ENCODE measurements around the gene KCNIP1. TPM values are rescaled to one million over a fixed set of nuclear protein-coding genes. Genes with fewer than 3 reads are reported as not detected.
A peak's percentile ranks its signal among the peaks of the same experiment; 100 is the strongest.

The KCNIP1 gene
- total RNA-seq, 4 donors from 2014 or later, result not detected

DNA sequence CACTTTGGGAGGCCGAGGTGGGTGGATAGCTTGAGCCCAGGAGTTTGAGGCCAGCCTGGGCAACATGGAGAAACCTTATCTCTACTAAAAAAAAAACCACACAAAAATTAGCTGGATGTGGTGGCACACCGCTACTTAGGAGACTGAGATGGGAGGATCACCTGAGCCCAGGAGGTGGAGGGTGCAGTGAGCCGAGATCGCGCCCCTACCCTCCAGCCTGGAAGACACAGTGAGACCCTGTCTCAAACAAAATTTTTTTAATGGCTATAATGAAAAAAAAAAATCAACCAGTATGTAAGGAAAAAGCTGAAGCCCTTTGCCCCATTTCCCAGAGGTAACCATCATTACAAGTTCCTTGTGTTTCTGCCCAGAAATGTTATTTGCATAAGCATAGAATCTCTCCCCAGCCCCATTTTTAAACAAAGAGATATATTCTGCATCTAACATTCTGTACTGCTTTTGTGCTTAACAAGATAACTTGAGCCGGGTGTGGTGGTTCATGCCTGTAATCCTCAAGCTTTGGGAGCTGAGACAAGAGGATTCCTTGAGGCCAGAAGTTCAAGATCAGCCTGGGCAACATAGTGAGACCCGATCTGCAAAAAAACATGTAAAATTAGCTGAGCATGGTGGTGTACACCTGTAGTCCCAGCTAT is 35.1 kb upstream of the KCNIP1 start:
- 92 to 95% methylated on average over 7 of the region's 7 CpGs for WGBS, 2 donors
- TF ChIP-seq, protein P1, sequence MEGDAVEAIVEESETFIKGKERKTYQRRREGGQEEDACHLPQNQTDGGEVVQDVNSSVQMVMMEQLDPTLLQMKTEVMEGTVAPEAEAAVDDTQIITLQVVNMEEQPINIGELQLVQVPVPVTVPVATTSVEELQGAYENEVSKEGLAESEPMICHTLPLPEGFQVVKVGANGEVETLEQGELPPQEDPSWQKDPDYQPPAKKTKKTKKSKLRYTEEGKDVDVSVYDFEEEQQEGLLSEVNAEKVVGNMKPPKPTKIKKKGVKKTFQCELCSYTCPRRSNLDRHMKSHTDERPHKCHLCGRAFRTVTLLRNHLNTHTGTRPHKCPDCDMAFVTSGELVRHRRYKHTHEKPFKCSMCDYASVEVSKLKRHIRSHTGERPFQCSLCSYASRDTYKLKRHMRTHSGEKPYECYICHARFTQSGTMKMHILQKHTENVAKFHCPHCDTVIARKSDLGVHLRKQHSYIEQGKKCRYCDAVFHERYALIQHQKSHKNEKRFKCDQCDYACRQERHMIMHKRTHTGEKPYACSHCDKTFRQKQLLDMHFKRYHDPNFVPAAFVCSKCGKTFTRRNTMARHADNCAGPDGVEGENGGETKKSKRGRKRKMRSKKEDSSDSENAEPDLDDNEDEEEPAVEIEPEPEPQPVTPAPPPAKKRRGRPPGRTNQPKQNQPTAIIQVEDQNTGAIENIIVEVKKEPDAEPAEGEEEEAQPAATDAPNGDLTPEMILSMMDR (IDR thresholded peaks at IDR 0.05), result no peak
- no peak for TF ChIP-seq POLR2A (IDR thresholded peaks at IDR 0.05)
- DNase-seq (ENCODE audit: low spot score in 2 of 2), result peak in 1 of 2 donors; percentile 64
- intact Hi-C loops (cut with DNase I; ENCODE audit: low total_unique reads), result no loop called here
- no peak overlapping the region for H3K4me3 ChIP-seq (ENCODE audit: low read depth, poor library complexity, severe bottlenecking)

DNA sequence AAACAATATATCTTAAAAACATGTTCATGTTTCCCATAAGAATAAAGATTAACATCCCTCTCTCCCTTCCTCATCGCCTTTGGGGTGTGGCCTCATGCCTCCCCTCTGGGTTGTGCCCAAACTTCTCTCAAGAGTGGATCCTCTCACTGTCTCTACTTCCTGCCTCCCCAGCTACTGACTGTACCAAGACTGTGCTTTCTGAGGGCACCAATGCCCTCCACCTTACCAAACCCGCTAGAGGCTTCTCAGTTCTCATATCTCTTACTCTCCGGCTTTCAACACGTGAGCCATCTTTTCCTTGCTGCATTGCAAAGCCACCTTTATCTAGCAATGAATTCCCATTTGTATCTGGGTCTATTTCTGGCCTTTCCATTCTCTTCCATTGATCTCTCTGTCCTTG is 34.4 kb upstream of the KCNIP1 start:
- DNase-seq (ENCODE audit: low spot score in 2 of 2), result peak in 1 of 2 donors; percentile 46
- 79 to 81% methylated on average over 4 of the region's 4 CpGs for WGBS, 2 donors
- TF ChIP-seq POLR2A (IDR thresholded peaks at IDR 0.05), result no peak
- TF ChIP-seq, protein P1 (IDR thresholded peaks at IDR 0.05), result no peak
- intact Hi-C loops (cut with DNase I; ENCODE audit: low total_unique reads), result no loop called here
- no peak overlapping the region for H3K4me3 ChIP-seq (ENCODE audit: low read depth, poor library complexity, severe bottlenecking)

DNA sequence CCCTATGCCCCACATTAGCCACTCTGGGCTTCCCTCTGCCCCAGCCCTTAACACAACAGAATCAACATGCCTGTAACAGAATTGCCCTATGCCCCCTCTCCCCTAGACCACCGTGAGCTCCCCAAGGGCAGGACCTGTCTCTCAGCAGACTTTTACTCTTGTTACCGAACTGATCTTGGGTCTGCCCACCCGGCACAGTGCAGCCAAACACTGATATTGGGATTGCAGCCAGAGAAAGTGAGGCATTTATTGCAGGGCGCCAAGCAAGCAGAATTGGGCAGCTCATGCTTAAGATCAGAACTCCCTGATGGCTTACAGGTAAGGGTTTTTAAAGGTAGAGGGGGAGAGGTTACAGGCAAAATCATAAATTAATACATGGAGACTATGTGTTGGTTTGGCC is 33.5 kb upstream of the KCNIP1 start:
- no peak overlapping the region for H3K4me3 ChIP-seq (ENCODE audit: low read depth, poor library complexity, severe bottlenecking)
- WGBS, 2 donors, result 80 to 90% methylated on average over 4 of the region's 4 CpGs
- peak in 1 of 2 donors; percentile 40 for DNase-seq (ENCODE audit: low spot score in 2 of 2)
- intact Hi-C loops (cut with DNase I; ENCODE audit: low total_unique reads), result no loop called here
- TF ChIP-seq, protein P1 (IDR thresholded peaks at IDR 0.05), result no peak
- TF ChIP-seq POLR2A (IDR thresholded peaks at IDR 0.05), result no peak

DNA sequence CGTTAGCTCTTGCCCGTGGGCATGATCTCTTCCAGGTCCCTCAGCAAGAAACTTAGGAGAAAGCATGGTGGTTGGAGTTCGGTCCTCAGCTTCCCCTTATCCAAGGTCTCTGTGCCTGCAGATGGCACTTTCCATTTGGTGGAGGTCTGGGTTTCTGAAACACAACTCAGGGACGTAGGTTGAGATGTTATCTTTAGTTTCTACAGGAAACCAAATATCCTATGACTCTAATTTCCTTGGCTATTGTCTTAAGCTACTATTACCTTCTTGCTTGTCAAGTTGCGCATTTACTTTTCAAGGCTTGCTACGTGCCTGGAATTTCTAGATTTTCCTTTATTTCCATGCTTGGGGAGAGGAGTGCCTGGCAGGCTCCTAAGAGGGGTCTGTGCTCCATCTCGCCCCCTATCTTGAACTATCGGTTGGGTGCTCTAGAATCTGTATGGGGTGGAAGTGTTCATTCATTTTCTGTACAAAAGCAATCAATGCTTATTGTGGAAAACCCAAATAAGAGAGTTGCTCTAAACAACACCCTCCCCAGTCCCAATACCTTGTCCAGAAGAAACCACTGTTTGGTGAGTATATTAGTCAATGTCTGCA is 32.9 kb upstream of the KCNIP1 start:
- TF ChIP-seq POLR2A (IDR thresholded peaks at IDR 0.05), result no peak
- TF ChIP-seq, protein P1 (IDR thresholded peaks at IDR 0.05), result no peak
- WGBS, 2 donors, result 76 to 81% methylated on average over 8 of the region's 8 CpGs
- peak in 1 of 2 donors; percentile 29 for DNase-seq (ENCODE audit: low spot score in 2 of 2)
- no peak overlapping the region for H3K4me3 ChIP-seq (ENCODE audit: low read depth, poor library complexity, severe bottlenecking)
- intact Hi-C loops (cut with DNase I; ENCODE audit: low total_unique reads), result no loop called here

DNA sequence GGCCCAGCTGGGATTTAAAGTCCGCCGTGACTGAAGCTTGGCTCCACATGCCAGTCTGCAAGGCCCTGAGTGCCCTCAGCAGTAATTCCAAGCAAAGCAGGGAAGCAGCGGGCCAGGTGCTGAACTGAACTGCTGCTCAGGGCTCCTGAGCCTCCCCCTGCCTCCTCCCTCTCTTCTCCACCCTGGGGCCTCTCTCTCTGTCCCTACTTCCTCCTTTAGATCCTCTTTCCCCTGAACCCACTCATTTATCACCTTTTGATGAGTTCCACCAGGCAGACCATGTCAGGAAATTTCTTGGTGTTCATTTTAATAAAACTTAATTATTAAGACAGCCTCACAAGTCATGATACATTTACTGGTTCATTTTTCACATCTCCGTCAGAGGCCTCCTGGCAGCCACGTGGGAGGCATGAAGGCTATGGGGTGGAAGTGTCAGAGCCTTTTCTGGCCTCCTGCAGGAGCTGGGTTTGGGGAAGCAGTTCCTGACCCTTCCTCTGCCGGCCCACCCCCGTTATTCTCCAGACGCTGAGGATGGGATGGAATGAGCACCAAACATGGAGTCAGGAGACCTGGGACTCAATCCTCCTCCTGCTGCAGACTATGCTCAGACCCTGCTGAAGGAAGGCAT is 32.2 kb upstream of the KCNIP1 start:
- intact Hi-C loops (cut with DNase I; ENCODE audit: low total_unique reads), result no loop called here
- 68 to 81% methylated on average over 8 of the region's 8 CpGs for WGBS, 2 donors
- peak in 1 of 2 donors; percentile 46 for DNase-seq (ENCODE audit: low spot score in 2 of 2)
- TF ChIP-seq POLR2A (IDR thresholded peaks at IDR 0.05), result no peak
- TF ChIP-seq, protein P1 (IDR thresholded peaks at IDR 0.05), result no peak
- no peak overlapping the region for H3K4me3 ChIP-seq (ENCODE audit: low read depth, poor library complexity, severe bottlenecking)
